Measurements from ENCODE around the gene BANK1.

DNA sequence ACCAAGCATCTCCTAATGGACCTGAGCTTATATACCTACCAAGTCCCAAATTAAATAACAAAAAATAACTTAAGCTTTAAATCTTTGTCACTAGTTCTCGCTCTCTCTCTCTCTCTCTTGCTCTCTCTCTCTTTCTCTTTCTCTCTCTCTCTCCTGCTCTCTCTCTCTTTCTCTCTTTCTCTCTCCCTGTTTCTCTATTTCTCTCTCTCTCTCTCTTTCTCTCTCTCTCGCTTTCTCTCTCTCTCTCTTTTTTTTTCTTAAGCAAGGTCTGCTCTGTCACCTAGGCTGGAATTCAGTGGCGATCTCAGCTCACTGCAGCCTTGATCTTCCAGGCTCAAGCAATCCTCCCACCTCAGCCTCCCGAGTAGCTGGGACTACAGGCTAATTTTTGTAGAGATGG lies 266.6 kb downstream of the BANK1 start:
- no peak for TF ChIP-seq PATZ1 (CRISPR knock-in tag; IDR thresholded peaks at IDR 0.05; ENCODE audit: borderline replicate concordance)
- no peak for TF ChIP-seq ZNF70 (CRISPR knock-in tag; IDR thresholded peaks at IDR 0.05)
- TF ChIP-seq RARB (CRISPR knock-in tag; IDR thresholded peaks at IDR 0.05), result no peak
- no peak for TF ChIP-seq ARNTL (CRISPR knock-in tag; IDR thresholded peaks at IDR 0.05; ENCODE audit: borderline replicate concordance, low read depth)
- TF ChIP-seq ZFP3 (CRISPR knock-in tag; IDR thresholded peaks at IDR 0.05), result no peak
- TF ChIP-seq, protein P1, sequence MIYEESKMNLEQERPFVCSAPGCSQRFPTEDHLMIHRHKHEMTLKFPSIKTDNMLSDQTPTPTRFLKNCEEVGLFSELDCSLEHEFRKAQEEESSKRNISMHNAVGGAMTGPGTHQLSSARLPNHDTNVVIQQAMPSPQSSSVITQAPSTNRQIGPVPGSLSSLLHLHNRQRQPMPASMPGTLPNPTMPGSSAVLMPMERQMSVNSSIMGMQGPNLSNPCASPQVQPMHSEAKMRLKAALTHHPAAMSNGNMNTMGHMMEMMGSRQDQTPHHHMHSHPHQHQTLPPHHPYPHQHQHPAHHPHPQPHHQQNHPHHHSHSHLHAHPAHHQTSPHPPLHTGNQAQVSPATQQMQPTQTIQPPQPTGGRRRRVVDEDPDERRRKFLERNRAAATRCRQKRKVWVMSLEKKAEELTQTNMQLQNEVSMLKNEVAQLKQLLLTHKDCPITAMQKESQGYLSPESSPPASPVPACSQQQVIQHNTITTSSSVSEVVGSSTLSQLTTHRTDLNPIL (CRISPR knock-in tag; IDR thresholded peaks at IDR 0.05; ENCODE audit: low read depth), result no peak
- no peak for TF ChIP-seq TOX (CRISPR knock-in tag; IDR thresholded peaks at IDR 0.05; ENCODE audit: borderline replicate concordance)
- TF ChIP-seq ZFP30 (CRISPR knock-in tag; IDR thresholded peaks at IDR 0.05), result no peak
- no peak for TF ChIP-seq ISL1 (CRISPR knock-in tag; IDR thresholded peaks at IDR 0.05)
- no peak for TF ChIP-seq CSRNP3 (CRISPR knock-in tag; IDR thresholded peaks at IDR 0.05)
- no peak for TF ChIP-seq GLIS3 (CRISPR knock-in tag; IDR thresholded peaks at IDR 0.05)
- no peak for TF ChIP-seq OSR1 (CRISPR knock-in tag; IDR thresholded peaks at IDR 0.05)
